T-helper 1 cell (primary cell): ENCODE results near the gene RPS14.
A peak's percentile ranks its signal among the peaks of the same experiment; 100 is the strongest.

Experiments
- DNase-seq, 5 donors: peaks; one replicate each; pipeline ENCODE4 v3.0.0-alpha.2; 2012 to 2020

The RPS14 gene

DNA sequence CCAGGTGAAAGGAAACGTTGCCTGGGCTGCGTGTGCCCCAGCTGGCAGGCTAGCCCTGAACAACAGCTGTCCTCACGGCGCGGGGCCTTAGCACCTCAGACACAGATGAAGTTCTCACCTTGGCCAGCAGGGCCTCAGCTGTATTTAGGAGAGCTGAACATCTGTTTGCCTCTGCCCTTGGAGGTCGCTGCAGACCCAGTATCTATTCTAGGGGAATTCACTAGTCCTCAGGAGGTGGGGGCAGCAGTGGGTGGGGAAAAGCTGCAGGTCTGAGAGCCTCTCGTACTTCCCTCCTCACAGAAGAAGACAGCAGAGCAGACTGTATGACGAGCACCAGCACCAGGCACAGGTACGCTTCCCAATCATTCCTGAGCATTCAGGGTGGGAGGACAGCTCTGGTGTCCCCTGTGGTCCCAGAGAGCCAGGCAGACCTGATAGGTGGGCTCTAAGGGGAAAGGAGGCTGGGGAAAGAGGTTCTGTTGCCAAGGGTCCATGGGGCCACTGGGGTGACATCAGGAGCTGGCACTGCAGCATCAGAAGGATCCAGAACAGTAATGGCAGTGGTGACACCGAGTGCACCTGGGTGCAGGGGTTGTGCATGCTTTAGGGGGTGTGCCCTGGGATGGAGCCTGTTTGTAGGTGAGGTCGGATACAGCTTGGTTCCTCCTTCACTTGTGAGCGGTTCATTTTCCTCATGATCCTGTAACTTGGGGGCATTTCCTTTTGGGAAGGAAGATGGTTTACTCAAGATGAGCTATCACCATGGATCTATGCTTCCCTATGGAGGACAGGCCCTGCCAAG lies 50.6 kb downstream of the RPS14 start:
- peak in 1 of 5 donors; percentile 33 for DNase-seq

DNA sequence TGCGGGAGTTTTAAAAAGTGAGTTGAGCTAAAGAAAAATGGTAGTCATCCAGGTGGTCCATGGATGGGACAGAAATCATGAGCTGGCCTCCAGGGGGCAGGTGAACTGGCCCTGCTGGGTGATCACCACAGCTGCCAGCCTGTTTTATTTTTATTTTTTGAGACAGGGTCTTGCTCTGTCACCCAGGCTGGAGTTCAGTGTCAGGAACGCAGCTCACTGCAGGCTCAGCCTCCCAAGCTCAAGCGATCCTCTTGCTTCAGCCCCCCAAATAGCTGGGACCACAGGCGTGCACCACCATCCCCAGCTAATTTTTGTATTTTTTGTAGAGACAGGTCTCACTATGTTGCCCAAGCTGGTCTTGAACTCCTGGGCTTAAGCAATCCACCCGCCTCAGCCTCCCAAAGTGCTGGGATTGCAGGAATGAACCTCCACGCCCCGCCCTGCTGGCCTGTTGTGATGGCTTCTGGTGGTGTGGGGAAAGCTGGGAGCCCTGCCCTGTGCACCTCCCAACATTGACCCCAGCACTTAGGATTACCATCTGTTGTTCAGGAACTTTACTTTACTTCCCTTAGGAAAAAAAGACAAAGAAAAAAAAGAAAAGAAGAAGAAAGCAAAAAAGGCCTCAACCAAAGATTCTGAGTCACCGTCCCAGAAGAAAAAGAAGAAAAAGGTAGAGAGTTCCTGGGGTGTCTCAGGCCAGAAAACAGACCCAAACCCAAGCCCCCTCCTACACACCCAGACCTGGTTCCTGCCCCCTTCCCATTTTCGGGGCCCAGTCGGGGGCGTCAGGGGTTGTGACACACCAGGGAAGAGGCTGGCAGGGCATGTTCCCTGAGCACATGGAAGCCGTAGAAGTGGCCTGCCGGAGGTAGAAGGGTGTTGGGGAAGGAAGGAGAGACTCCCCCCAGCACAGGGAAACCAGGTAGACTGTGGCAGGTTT lies 51.5 kb downstream of the RPS14 start:
- no peak for DNase-seq

DNA sequence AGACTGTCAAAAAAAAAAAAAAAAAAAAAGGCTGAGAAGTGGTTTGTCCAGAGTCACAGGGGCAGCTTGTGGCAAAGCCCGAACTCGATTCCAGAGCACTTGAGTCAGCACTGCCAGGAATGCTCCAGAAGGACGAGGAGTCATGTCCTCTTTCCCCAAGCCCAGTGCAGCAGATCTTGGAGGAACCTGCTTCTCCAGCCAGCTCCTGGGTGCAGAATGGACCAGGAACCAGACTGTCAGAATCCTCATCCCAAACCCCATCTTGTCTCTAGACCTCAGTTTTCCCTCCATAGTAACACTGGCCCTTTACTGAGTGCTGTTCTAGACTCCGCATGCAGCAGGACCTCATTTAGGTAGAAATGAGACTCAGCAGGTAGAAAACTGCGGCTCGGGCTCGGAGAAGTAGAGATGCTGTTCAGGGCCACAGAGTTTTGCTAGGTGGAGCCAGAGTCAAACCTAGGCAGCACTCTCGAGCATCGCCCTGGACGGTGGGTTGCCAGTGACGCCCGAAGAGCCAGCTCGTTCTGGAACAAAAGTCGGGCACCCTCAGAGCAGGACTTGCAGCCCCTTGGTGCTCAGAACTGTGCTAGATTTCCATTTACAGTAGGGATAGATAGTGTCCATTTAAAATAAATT lies 52.3 kb downstream of the RPS14 start:
- no peak for DNase-seq

DNA sequence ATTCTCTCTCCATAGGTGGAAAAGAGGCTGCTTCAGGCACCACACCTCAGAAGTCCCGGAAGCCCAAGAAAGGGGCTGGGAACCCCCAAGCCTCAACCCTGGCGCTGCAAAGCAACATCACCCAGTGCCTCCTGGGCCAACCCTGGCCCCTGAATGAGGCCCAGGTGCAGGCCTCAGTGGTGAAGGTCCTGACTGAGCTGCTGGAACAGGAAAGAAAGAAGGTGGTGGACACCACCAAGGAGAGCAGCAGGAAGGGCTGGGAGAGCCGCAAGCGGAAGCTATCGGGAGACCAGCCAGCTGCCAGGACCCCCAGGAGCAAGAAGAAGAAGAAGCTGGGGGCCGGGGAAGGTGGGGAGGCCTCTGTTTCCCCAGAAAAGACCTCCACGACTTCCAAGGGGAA lies 53.3 kb downstream of the RPS14 start:
- no peak for DNase-seq

DNA sequence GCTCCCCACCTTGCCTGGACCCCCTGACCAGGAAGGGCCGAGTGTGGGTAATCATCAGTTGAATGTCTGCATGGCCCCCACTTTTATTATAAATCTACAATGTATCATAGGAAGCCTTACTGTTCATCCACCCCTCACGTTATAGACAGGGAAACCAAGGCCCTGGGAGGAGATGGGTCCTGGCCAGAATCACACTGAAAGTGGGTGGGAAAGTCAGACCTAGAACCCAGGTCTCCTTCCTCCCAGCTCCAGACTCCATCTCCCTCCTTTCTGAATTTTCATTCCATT lies 53.9 kb downstream of the RPS14 start:
- DNase-seq = no peak

DNA sequence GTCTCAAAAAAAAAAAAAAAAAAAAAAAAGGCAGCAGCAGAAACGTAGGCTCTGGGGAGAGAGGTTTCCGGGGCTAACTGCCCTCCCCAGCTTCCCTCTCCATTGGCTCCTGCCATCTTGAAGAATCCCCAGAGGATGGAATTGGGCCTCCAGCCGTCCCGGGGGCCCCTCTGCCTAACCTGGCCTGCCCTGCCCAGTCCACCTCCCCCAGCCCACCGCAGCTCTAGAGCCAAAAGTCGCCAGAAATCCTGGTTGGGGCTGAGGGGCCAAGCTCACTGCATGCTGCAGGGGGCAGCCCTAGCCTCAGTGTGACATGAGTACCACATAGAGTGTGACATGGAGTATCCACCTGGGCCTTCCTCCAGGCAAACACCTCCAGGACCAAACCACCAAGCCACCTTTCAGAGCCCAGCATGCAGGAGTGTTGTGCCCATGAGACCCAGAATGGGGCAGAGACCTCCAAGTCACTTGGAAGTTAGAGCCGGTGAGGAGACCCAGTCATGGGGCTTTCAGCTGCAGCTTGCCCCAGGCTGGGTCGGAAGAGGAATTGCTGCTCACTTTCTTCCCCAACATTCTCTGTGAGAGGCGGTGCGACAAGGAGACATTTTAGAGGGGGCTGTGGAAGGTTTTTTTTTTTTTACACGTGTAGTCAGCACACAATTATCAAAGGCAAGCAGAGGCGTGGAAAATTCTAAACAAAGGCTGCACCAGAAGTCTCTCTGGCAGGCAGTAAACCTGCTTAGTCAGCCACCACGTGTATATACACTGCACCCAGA lies 54.4 kb downstream of the RPS14 start:
- no peak for DNase-seq

DNA sequence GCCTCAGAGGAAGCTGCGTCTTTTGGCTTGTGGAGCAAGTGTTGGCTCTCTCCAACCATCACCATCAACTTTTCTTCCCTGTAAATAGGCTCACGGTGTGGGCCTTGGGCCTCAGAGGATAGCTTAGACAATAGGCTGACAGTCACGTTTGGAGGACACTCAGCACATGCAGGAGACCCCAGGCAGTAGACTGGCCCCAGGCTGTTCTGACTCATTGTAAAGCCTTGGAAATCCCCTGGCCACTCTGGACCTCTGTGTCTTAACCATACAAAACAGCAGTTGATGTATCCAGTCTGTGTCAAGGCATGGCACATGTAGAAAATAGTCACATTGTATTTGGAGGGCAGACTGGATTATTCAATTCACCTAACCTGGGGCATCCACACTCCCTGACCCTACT lies 55.4 kb downstream of the RPS14 start:
- no peak for DNase-seq

DNA sequence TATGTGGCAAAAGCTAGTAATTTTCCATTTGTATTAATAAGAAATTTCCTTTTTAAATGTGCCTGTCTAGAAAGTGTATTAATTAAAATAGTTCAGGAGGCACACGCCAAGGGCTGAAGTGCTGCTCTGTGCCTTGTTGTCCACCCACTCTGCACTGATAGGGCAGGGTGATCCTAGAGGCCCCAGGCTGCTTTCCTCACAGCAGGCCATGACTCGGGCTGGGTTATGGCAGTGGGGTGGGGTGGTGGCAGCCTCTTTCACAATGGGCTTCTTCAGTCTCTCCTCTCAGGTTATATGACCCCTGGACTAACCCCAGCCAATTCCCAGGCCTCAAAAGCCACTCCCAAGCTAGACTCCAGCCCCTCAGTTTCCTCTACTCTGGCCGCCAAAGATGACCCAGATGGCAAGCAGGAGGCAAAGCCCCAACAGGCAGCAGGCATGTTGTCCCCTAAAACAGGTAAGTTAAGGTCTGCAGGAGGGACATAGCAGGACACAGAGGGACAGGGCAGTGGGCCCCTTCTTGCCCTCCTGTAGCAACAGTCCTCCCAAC lies 56.4 kb downstream of the RPS14 start:
- no peak for DNase-seq

DNA sequence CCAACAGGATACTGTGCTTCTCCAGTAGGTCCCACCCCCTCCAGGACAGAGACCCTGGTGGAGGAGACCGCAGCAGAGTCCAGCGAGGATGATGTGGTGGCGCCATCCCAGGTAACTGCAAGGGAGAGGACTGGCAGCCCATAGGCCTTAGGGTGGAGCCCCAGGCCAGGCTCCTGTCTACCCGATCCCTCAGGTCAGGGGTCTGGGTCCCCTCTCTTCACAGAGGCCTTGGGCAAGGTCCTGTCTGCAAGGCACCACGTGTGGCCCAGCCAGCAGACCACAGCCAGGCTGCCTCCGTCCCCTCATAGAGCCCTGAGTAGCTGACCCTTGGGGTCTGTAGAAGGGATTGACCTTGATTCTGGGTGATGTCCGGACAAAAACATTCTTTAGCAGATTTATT lies 56.9 kb downstream of the RPS14 start:
- no peak for DNase-seq
